NCI-H2227 treated with DMSO at 0.1 percent for 48 hours (cell line): ENCODE results near the gene ANKS1B.
A peak's percentile ranks its signal among the peaks of the same experiment; 100 is the strongest.
"Not testable (repeated sequence)": the region's sequence is repeated elsewhere in the genome, so short reads cannot be mapped to it uniquely, and the experiment has no call there.

Source experiments
- DNase-seq: peaks from one replicate; lab custom pipeline; 2025; lab: John Stamatoyannopoulos, UW

The ANKS1B gene

DNA sequence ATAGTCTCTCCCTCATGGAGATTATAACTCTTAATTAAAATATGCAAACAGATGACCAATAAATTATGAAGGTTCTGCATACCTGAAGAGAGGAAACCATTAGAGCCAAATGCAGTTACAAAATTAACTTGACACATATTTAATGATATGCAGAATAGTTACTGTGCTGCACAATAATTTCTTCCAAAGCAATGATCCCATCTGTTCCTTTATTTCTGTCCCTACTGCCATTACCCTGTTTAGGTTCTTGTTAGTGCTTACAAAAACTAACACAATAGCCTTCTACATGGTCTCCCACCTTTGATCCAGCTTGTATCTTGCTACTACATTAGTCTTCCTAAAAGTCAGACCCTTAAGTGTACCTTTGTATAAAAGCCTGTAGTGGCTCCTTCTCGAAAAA lies 928.5 kb downstream of the ANKS1B start:
- no peak for DNase-seq

DNA sequence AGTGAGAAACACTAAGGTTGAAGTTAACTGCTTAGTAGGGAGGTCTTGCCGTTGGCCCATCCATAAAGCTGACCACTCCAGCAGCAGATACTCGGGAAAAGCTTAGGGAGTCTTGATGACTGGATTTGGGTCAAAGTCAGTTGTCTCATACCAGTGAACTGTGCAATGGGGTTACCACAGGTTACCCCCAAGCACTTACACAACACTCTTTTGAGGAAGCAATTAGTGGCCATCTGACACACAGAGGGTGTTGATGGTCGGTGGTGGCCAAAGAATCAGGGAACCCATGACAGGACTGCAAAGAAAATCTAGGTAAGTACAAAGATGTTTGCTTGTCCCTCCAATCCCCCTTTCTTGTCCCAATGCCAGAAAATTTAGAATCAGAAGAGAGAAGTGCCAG lies 929.4 kb downstream of the ANKS1B start:
- DNase-seq = no peak

GRCh38 chr12:99054601-99055128 lies 930.1 kb downstream of the ANKS1B start:
- DNase-seq = no peak

DNA sequence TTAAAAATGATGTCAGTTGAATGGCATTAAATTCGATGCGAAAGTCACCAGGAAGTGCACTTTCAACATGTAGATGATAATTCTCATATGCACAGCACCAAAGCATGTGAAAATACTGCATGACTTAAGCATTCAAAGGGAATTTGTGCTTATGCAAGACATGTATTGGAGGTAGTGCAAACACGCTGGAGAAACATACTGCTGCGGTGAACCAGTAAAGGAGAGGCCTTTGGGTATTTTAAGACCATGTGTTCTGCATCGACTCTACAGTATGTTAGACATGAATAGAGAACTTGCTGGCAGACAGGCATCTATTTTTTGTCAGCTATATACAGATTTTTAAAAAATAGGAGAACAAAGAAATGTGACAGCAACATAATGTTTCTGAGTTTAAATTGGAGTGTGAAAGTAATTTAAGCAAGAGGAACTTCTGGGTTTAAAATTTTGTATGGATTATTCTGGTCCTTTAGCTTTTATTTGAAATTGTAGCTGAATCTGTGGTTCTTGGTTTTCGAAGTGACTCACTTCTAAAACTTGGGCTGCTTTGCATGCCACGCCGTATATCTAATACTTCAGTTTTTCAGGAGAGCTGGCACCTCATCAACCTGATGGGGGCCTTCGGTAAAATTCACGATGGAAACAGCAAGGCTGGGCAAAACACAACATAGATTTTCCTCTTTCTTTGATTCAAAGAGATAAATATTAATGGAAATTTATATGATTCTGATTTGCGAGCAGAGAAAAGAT lies 930.9 kb downstream of the ANKS1B start:
- no peak for DNase-seq

DNA sequence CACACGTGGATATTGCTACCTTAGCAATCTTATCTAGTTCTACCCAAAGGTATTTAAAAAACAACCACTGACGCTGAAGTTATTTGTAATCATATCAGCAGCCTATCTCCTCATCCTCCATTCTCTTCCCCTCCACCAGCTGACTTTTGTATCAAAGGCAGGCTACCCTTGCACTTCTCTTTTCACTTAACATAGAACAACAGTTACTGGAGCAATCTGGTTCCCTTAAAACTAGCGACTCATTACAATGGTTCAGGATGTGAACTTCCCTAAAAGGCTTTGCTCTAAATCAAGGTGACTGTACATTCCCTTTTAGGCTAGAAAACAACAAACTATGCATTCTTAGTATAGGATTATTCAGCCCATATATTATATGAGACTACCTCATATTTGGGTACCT lies 935.0 kb downstream of the ANKS1B start:
- DNase-seq = no peak

- DNase-seq = no peak
Observed at GRCh38 chr12:99045158-99045557, 939.6 kb downstream of the ANKS1B start.

GRCh38 chr12:99043319-99043914 lies 941.3 kb downstream of the ANKS1B start:
- DNase-seq = peak; percentile 69

DNA sequence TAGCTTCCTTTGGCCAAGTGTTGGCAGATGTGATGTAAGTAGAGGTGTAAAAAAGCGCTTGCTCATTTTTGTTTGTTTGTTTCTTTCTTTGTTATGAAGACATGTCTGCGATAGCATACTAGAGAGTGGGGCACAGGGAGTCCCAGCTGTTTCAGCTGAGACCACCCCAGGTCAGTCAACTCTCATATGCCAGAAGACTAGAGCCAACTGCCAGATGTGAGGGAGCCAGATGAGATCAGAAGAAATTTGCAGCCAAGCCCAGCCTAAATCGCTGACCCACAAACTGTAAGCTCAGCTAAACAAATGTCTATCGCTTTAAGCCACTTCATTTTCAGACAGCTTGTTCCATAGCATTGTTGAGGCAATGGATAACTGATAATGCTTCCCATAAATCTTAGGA lies 942.5 kb downstream of the ANKS1B start:
- no peak for DNase-seq

DNA sequence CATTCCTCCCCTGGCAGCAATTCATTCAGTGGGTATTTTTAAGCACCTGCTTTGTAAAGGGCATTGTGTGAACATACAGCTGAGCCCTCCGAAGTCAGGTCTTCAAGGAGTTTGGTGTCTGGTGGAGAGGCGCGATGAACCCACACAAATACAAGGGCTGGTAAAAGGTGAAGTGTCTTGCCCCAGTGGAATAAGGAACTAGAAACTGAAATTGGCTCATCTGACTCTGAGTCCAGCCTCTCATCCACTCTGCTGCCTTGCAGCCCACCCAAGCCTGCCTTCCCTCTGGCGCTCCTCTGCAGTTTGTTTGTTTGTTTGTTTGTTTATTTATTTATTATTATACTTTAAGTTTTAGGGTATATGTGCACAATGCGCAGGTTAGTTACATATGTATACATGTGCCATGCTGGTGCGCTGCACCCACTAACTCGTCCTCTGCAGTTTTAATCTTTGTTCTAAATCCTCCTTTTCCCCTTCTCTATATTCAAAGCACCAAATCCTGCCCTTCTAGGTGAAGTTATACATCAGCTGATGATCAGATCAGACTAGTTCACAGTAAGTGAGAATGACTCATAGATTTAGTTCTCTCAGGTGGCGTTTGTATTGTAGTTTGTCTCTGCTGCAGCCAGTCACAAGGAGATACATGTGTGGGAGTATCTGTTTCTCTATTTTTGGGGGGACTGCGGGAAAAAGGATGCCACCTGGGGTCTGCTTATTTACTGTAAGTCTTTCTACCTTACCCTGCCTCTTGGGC lies 945.2 kb downstream of the ANKS1B start:
- no peak for DNase-seq

- no peak for DNase-seq
Observed at GRCh38 chr12:99036566-99036965, 948.2 kb downstream of the ANKS1B start.

DNA sequence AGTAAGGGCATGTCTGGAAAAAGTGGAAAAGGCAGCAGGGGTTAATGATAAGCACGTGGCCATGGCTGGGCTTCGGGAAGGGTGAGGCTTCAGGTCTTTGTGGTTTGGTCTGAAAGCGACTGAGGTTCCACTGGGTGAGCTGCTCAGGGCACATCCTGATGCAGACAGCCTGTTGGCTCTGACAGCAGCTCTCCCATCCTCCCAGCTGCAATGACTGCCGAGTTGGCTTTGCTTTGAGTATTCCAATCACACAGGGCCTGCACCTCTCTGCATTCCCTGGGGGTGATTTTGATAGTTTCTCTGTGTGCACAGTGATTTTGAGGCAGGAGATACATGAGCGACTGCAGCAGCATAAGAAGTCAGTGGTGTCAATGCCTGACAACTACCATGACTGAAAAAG lies 948.9 kb downstream of the ANKS1B start:
- no peak for DNase-seq

GRCh38 chr12:99034201-99034600 lies 950.5 kb downstream of the ANKS1B start:
- not testable (repeated sequence) for DNase-seq

DNA sequence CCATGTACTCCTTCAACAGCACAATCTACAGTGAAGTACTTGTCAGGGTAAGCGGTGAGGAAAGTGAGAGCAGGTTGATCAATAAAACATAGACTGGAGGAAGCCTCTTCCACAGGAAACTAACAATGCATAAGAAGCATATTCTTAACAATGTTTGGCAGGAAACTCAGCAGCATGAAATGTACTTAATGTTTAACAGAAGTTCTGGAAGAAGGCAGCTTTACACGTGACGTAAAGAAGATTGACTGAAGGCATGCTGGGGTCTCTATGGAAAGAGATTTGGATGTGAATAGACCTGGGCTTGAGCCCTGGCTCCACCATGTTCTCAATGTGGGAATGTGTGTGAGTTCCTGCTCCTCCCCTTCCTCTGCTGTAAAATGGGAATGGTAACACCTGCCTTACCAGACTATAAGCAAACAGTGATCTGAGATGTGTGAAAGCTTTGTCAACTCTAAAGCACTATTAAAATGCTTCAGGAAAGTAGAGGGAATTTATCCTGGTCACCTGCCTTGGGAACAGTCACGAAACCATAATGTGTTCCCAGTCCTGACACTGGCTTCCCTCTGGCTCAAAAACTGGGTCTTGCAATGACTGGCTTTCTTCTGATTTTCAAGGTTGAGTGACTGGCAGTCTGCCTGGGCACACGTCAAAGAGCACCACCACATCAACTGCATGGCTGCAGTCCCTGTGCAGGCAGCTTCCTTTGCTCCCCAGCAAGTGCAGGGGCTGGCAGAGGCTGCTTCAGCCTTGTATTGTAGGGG lies 955.0 kb downstream of the ANKS1B start:
- DNase-seq = no peak

DNA sequence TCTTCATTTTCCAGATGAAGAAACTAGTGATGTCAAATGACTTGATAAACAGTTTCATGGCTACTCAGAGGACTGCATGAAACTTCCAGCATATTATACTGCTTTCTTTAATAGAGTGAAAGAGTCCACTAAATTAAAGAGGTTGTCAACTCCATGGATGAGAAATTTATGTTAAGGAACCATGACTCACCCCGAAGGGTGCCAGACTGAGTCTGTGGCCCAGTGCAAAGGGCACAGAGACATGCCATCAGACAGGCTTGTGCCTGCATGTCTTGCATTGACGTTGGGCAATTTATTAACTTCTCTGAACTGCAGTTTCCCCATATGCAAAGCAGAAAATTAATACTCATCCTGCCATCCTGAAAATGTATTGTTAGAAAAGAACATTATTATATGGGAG lies 957.3 kb downstream of the ANKS1B start:
- no peak for DNase-seq

GRCh38 chr12:99027055-99027393 lies 957.7 kb downstream of the ANKS1B start:
- DNase-seq = no peak

GRCh38 chr12:99026332-99027054 lies 958.2 kb downstream of the ANKS1B start:
- DNase-seq = no peak

- no peak for DNase-seq
Observed at GRCh38 chr12:99024870-99025269, 959.9 kb downstream of the ANKS1B start.

DNA sequence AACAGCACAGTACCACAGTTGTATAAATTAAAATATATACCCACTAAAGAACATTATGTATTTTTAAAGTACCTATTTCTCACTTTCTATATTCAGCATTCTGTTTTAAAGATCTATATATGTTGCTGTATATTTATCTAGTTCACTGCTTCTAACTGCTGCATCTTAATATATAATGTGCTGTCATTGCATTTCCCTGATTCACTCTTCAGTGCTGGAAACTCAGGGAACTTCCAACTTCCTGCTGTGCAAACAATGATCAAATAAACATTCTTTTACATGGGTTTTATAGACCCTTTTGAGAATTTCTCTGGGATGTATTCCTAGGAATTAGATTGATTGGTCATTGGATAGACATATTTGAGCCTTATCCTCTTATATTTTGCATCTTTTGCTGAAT lies 960.5 kb downstream of the ANKS1B start:
- DNase-seq = no peak

DNA sequence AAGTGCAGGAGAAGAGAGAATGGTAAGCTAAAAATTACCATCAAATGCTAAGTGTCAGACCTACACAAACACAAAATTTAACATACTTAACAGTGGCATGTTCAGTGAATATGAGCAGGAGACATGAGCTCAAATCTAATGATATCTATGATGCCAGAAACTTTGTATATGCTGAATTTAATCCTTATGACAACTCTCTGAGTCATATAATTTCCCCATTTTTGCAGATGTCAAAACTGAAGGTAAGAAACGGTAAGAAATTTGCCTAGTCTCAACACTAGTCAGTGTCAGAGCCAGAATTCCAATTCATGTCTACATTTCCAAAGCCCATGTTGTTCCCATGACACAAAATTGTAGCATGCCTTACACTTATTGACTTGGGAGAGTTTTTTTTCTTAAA lies 963.9 kb downstream of the ANKS1B start:
- DNase-seq = no peak

DNA sequence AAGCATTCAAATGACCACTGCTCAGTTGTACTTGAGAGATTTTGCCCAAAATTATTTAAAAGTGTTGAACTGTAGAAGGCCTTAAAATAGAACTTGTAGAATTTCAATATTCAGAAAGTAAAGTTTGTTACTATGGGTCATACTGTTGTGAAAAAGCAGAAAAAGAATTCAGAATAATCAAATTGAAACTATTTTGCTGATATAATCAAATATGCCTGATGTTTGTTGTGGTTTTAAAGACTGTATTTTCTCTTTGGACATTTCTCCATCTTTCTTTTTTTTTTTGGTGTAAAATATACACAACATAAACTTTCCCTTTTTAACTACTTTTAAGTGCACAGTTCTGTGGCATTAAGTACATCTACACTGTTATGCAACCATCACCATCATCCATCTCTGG lies 964.9 kb downstream of the ANKS1B start:
- DNase-seq = no peak

- DNase-seq = no peak
Observed at GRCh38 chr12:99017971-99018370, 966.8 kb downstream of the ANKS1B start.
